ENCODE results near the gene CCL27.

CCL27 gene

DNA sequence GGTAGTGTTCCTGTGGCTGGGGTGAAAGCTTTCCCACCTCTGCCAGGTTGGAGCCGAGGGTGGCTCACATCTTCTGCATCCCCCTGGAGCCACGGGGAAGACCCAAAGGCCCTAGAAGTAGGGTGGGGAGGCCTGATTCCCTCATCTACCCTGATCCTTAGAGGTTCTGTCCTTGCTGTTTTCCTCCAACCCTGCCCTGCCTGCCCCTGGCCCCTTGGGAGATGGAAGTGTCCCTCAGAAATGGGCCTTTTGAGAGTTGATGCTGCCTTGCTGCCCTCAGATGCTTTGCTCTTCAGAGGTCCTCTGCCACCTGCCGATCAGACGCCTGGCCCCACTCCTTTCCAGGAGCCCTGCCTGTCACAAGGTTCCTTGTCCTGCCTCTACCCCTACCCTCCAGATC, 22.4 kb upstream of the CCL27 start:
- no peak for DNase-seq (ENCODE audit: low spot score)

DNA sequence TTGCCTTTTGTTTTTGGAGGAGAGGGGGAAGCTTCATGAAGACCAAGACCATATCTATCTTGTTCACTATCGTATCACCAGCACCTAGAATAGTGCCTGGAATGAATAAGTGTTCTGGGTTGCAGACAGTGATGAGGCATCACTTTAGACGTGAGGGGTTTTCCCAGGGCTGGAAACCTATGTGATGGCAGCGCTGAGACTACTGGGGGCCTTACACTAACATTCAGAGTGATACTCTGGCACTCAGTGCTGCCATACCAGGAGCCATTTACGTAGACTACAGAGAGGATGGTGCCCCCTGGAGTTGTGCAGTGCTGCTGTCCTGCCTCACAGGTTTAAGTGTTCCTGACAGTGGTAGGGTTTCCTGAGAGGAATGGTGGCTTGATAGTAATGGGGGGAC, 21.7 kb upstream of the CCL27 start:
- no peak for DNase-seq (ENCODE audit: low spot score)

DNA sequence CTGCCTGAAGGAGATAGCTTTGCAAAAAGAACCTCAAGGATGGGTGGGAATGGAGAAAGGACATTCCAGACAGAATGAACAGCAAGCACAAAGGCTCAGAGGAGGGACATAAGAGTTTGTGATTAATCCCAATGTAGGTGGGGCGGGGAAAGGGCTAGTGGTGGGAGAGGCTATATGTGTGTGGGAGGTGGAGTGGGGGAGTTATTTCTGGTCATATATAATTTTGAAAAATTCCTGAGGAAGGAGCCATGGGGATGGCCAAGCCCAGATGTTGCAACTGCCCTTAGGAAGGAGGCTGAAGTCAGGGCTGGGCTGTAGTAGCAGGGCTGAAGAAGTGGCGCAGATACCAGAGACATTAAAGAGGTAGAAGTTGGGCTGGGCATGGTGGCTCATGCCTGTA, 13.4 kb upstream of the CCL27 start:
- no peak for DNase-seq (ENCODE audit: low spot score)

- DNase-seq (ENCODE audit: low spot score): peak; percentile 87
Observed at GRCh38 chr9:34675048-34675714, 12.7 kb upstream of the CCL27 start.

GRCh38 chr9:34674440-34674839, 12.0 kb upstream of the CCL27 start:
- no peak for DNase-seq (ENCODE audit: low spot score)

DNA sequence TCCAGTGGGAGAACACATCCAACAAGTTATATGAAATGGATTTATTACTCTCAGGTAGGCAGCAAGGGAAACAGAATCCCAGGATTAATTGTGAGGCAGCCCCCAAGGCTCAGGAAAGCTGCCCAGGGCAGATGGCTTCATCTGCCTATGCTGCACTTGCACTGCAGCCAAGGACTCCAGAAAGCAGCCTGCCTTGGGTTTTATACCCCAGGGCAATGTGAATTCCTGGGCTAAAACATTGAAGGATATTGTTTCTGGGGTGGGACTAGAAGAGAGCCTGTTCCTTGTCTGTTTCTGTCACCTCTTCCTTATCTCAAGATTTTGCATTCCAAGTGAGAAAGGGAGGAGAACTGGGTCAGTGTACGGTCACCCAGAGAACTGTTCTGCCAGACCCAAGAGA, 8.8 kb upstream of the CCL27 start:
- DNase-seq (ENCODE audit: low spot score): no peak

DNA sequence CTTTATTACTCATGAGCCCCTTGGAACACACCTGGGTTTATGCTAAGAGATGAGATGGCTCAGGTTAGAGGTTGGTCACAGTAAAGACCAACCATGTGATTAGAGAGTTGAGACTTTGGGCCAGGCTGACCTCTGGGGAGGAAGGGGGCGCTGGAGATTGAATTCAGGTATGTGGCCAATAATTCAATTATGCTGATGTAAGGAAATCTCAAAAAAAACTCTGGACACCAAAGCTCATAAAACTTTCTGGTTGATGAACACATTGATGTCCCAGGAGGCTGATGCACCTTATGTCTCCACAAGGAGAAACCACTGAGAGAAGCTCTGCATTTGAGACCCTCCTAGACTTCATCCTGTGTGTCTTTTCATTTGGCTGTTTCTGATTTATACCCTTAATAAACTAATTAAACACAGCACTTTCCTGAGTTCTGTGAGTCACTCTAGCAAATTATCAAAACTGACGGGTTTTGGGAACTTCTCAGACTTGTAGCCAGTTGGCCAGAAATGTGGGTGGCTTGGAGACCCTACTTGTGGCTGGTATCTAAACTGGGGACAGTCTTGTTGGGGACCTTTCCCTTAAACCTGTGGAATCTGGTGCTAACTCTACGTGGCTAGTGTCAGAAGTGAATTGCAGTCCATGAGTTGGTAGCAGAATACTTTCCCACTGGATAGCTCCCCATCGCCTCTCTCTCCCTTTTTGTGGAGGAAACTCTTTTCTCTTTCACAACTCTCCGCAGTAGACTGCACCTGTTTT, 7.5 kb upstream of the CCL27 start:
- DNase-seq (ENCODE audit: low spot score): no peak

DNA sequence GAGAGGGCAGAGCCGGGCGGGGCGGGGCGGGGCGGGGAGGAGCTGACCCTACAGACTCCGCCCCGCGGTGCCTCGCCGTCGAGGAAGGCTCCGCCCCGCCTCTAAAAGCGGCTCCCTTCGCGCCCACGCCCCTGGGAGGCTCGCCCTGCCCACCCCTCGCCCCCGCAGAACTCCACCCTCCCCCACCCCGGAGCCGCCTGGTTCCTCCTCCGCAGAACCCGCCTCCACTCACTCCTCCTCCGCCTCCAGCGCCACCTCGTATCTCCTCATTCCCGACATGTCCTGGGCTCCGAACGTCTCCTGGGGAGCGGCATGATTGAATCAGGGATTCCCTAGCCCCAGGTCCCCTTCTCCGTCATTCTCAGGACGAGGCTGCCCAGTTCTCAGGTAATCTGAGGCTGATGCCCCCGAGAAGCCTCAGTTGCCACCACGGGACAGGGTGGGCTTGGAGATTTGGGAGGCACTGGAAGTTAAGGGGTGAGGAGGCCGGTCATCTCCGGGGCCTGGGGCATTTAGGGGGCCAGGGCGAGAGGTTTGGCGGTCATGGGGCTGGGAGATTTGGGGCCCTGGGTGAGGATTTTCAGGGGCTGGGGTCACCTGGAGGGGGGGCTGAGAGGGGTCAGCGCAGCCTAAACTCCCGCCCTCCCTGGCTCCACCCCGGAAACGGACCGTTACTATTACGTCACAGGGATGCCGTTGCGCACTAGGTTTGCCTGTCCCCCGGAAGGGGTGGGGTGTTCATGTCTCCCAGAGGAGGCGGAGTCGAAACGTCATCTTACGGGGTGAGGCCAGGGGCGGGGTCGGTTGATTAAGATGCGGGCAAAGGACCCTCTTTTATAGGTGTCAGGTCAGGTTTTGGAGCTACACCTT, 3.2 kb upstream of the CCL27 start:
- DNase-seq (ENCODE audit: low spot score): peak; percentile 96

DNA sequence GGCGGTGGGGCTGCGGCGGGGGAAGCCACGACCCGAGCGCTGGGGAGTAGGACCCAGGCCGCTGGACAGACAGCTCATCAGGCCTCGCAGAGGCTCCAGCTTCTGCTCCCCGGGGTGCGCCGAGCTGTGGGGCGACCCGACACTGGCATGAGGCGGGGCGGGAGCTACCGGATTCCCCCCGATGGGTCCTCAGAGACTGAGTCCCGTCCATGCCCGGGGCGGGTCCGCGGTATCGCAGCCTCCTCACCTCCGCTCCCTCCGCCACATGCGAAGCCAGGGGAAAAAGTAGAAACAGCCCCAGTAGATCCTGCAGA, 2.6 kb upstream of the CCL27 start:
- no peak for DNase-seq (ENCODE audit: low spot score)

DNA sequence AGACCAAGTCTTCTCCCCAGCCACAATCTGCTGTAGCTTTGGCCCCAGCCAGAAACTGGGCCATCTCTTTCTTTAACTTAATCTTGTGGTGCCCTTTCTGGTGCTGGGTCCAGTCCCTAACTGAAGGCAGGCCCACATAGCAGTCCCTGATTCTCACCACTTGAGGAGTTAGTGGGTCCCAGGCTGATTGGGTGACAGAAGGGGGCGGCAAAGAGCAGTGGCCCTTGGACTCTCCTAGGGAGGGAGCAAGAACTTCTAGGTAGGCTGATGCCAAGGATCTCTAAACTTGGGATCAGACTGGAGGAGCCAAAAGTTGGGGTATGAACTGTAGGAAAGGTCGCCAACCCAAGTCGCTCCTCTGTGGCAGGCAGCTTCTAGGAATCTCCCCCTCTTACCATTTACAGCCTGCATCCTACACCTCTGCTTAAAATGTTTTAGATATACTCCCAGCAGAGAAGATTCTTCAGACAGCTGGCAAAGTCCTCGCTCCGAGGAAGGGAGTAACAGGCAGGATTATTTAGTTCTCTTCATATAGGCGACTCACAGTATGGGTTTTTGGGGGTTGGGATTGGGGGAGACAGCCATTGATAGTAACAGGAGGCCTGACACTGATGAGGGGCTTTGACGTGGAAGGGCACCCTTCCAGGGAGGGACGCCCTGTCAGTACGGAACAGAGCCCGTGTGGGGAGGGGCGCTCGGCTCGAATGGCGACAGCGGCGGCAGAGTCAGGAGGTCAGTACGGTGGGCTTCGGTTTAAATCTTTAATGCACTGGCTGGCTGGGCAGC, 2.0 kb upstream of the CCL27 start:
- DNase-seq (ENCODE audit: low spot score): peak; percentile 76

DNA sequence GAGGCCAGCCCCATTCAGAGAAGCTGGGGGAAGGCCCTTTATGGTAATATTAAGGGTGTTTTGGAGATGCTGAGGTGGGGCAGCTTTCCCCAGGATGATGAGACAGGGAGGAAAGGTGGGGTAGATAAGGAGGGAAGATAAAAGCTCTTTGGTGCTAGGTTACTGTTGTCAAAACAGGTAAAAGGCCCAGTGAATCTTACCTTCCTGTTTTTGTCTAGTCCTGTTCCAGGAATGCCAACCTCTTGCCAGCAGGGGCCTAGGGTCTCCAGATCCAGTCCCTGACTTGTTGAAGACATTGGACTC, 797 bp upstream of the CCL27 start:
- no peak for DNase-seq (ENCODE audit: low spot score)

- DNase-seq (ENCODE audit: low spot score): no peak
Observed at GRCh38 chr9:34659592-34660253, 2.7 kb downstream of the CCL27 start.

DNA sequence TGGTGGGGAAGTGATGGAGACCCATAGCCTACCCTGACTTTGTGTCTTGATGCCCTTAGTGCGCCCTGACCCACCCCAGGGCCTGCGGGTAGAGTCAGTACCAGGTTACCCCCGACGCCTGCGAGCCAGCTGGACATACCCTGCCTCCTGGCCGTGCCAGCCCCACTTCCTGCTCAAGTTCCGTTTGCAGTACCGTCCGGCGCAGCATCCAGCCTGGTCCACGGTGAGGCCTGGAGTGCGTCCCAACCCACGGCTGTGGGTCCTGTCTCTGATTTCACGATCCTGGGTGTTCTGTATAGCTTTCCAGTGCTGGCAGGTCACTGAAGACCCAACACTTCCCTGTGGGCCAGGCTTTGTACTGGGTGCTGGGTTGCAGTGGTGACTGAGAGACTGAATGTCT, 4.0 kb downstream of the CCL27 start:
- no peak for DNase-seq (ENCODE audit: low spot score)

DNA sequence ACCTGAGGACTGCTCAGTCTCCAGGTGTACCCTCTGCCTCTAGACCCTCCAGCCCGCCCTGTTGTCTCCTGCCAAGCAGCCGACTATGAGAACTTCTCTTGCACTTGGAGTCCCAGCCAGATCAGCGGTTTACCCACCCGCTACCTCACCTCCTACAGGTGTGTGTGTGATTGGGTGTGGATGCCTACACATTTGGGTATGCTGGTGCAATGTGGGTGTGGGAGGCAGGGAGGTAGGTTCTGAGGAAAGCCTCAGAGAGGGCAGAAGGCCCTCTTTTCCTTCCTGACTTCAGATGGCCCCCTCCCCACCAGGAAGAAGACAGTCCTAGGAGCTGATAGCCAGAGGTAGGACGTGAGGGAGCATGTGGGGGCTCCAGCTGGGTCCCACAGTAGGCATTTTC, 5.5 kb downstream of the CCL27 start:
- DNase-seq (ENCODE audit: low spot score): no peak

DNA sequence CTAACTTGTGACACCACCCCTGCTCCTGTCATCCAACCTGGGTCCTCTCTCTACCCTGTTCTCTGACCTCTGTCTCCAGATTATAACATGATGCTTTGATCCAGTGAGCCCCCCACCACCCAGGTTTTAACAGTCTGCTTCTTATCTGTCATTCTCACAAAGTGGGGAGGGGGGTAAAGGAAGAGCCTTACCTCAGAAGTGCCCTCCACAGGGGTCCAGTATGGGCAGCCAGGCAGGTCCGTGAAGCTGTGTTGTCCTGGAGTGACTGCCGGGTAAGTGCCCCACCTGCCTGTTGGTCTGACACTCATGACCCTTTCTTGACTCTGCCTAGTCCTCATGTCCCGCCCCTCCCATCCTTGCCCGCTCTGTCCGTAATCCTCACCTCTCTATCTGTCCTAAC, 7.1 kb downstream of the CCL27 start:
- DNase-seq (ENCODE audit: low spot score): no peak

GRCh38 chr9:34654323-34655051, 8.0 kb downstream of the CCL27 start:
- peak; percentile 79 for DNase-seq (ENCODE audit: low spot score)

GRCh38 chr9:34653151-34654072, 9.0 kb downstream of the CCL27 start:
- peak; percentile 73 for DNase-seq (ENCODE audit: low spot score)

DNA sequence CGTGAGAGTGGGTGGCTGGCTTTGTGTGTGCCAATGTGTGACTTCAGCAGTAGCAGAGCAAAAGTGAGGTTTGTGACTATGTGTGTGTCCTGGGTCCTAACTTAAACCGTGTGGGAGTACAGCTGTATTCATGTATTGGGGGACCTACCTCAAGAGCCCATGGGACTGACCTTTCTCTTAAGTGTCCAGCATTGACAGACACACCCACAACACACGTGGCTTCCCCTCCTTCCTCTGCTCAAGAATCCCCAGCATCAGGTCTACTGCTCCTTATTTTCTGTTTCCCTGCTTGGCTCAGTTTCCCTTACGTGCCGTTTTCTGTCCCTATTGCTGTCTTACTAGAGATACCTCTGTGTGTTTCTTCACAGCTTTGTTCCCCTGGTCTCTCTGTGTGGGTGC, 9.9 kb downstream of the CCL27 start:
- no peak for DNase-seq (ENCODE audit: low spot score)

GRCh38 chr9:34651876-34652601, 10.4 kb downstream of the CCL27 start, which contains the start of gene IL11RA:
Gene IL11RA (plus strand): TSS chr9:34652185. CDS start chr9:34655218, 3,033 bp downstream.
- DNase-seq (ENCODE audit: low spot score): peak; percentile 87

Measured in SK-N-DZ (cell line).